H1 (cell line): ENCODE measurements around the gene PRDX2. TPM values are rescaled to one million over a fixed set of nuclear protein-coding genes. Genes with fewer than 3 reads are reported as not detected.

Source experiments
- CTCF ChIA-PET: fragments of 300-600 bp; sonication (Branson Sonifier 250); formaldehyde crosslinking; loops from one replicate; lab custom pipeline; 2021; ENCODE audit not compliant: partially characterized antibody; lab: Charles Lee
- POLR2A ChIA-PET: fragments of 300-600 bp; sonication (Branson Sonifier 250); formaldehyde crosslinking; loops from one replicate; lab custom pipeline; 2021; ENCODE audit warnings: inconsistent platforms; ENCODE audit not compliant: partially characterized antibody; lab: Charles Lee
- DNase-seq, 2 experiments: peaks; one replicate each; pipeline versions ENCODE4 v3.0.0 to v3.0.0-alpha.2; 2010 to 2022; ENCODE audit warnings: low spot score in 2 of 2, low read depth in 1 of 2, mixed read lengths in 1 of 2
- FAIRE-seq: peaks from 2 replicates; lab custom pipeline; 2011; peaks lifted over from hg19 to GRCh38; lab: Jason Lieb, UNC
- H2AFZ ChIP-seq: 2 replicates; pipeline ENCODE4 v1.8.1; 2012; ENCODE audit warnings: low read length, inconsistent platforms
- H2AK5ac ChIP-seq: 2 replicates; pipeline ENCODE4 v1.6.1; 2013; ENCODE audit warnings: low read depth, low read length
- H2BK120ac ChIP-seq: replicated peaks from 2 replicates; pipeline ENCODE3; 2013; ENCODE audit warnings: low read depth, low read length, inconsistent platforms
- H2BK12ac ChIP-seq: 2 replicates; pipeline ENCODE4 v1.6.1; 2013; ENCODE audit warnings: low read depth, low read length
- H2BK15ac ChIP-seq: 2 replicates; pipeline ENCODE4 v1.6.1; 2013; ENCODE audit warnings: low read length
- H2BK20ac ChIP-seq: 2 replicates; pipeline ENCODE4 v1.6.1; 2013; ENCODE audit warnings: low read length
- H2BK5ac ChIP-seq: 2 replicates; pipeline ENCODE4 v1.6.1; 2013; ENCODE audit warnings: low read depth, low read length
- H3K14ac ChIP-seq: 2 replicates; pipeline ENCODE4 v1.6.1; 2013; ENCODE audit warnings: inconsistent platforms; ENCODE audit not compliant: insufficient read length
- H3K18ac ChIP-seq: 2 replicates; pipeline ENCODE4 v1.6.1; 2013; ENCODE audit warnings: low read length; ENCODE audit errors: extremely low read depth
- H3K23ac ChIP-seq: 2 replicates; pipeline ENCODE4 v1.6.1; 2013; ENCODE audit warnings: inconsistent platforms; ENCODE audit not compliant: insufficient read length
- H3K23me2 ChIP-seq: 2 replicates; pipeline ENCODE4 v1.6.1; 2013; ENCODE audit warnings: low read depth, low read length
- H3K27ac ChIP-seq: 2 replicates; pipeline ENCODE4 v1.6.1; 2011; ENCODE audit warnings: low read depth, low read length, inconsistent platforms
- H3K27me3 ChIP-seq, 4 experiments: replicated peaks in 1 of 4; 1 replicate in 1 of 4; 2 replicates in 3 of 4; pipeline versions ENCODE4 v1.6.1 to v1.8.1; 2011 to 2013; ENCODE audit warnings: low read length in 3 of 4, mild to moderate bottlenecking in 3 of 4, inconsistent platforms in 2 of 4, mixed read lengths in 2 of 4, moderate library complexity in 1 of 4; ENCODE audit not compliant: control insufficient read depth in 3 of 4, insufficient read depth in 3 of 4; ENCODE audit errors: extremely low read depth in 1 of 4
- H3K36me3 ChIP-seq, 4 experiments: 2 replicates each; pipeline versions ENCODE4 v1.6.1 to v1.8.1; 2011 to 2013; ENCODE audit warnings: mild to moderate bottlenecking in 4 of 4, low read length in 3 of 4, moderate library complexity in 2 of 4, control low read depth in 1 of 4, inconsistent platforms in 1 of 4; ENCODE audit not compliant: insufficient read depth in 4 of 4, control insufficient read depth in 2 of 4
- H3K4ac ChIP-seq: replicated peaks from 2 replicates; pipeline ENCODE3; 2013; ENCODE audit warnings: low read length, low read depth, mixed read lengths, inconsistent platforms; ENCODE audit not compliant: insufficient read length
- H3K4me1 ChIP-seq, 4 experiments: replicated peaks in 1 of 4; 1 replicate in 1 of 4; 2 replicates in 3 of 4; pipeline versions ENCODE4 v1.6.1 to v1.8.1; 2011 to 2013; ENCODE audit warnings: low read length in 3 of 4, inconsistent platforms in 2 of 4, mixed read lengths in 1 of 4; ENCODE audit not compliant: insufficient read depth in 4 of 4, control insufficient read depth in 3 of 4
- H3K4me2 ChIP-seq, 2 experiments: 2 replicates each; pipeline versions ENCODE4 v1.6.1 to v1.8.1; 2011 to 2013; ENCODE audit warnings: low read depth in 2 of 2, low read length in 2 of 2, control low read depth in 1 of 2, inconsistent platforms in 1 of 2, mild to moderate bottlenecking in 1 of 2; ENCODE audit not compliant: insufficient read depth in 1 of 2
- H3K4me3 ChIP-seq, 4 experiments: fragments of 200-600, 300-600 bp in 1 of 4; sonication (generic), shearing (Covaris generic), sonication (Bioruptor Twin) in 1 of 4; 2 replicates each; pipeline versions ENCODE4 v1.5.1 to v1.8.1; 2011 to 2016; ENCODE audit warnings: low read length in 4 of 4, low read depth in 3 of 4, control low read depth in 2 of 4, inconsistent platforms in 2 of 4, mild to moderate bottlenecking in 2 of 4, mixed read lengths in 1 of 4, moderate library complexity in 1 of 4; ENCODE audit not compliant: insufficient read depth in 2 of 4; ENCODE audit errors: extremely low read depth in 1 of 4
- H3K56ac ChIP-seq: replicated peaks from 2 replicates; pipeline ENCODE3; 2013; ENCODE audit warnings: low read depth, mild to moderate bottlenecking, mixed read lengths, low read length, inconsistent platforms; ENCODE audit not compliant: insufficient read length
- H3K79me1 ChIP-seq: 2 replicates; pipeline ENCODE4 v1.6.1; 2013; ENCODE audit warnings: low read depth, low read length, control low read depth
- H3K79me2 ChIP-seq, 2 experiments: 2 replicates each; pipeline versions ENCODE4 v1.6.1 to v1.8.1; 2012 to 2013; ENCODE audit warnings: low read length in 2 of 2, mild to moderate bottlenecking in 2 of 2, inconsistent platforms in 1 of 2; ENCODE audit not compliant: insufficient read depth in 2 of 2, control insufficient read depth in 1 of 2
- H3K9ac ChIP-seq, 4 experiments: replicated peaks in 1 of 4; 1 replicate in 1 of 4; 2 replicates in 3 of 4; pipeline versions ENCODE4 v1.6.1 to v1.8.1; 2011 to 2013; ENCODE audit warnings: low read depth in 3 of 4, low read length in 3 of 4, control low read depth in 2 of 4, mild to moderate bottlenecking in 2 of 4, moderate library complexity in 2 of 4, inconsistent platforms in 1 of 4; ENCODE audit errors: extremely low read depth in 1 of 4
- H3K9me3 ChIP-seq, 2 experiments: 2 replicates each; pipeline versions ENCODE4 v1.6.1 to v1.8.1; 2012 to 2013; ENCODE audit warnings: mild to moderate bottlenecking in 2 of 2, moderate library complexity in 2 of 2, control low read depth in 1 of 2, inconsistent platforms in 1 of 2, low read depth in 1 of 2, low read length in 1 of 2, mixed read lengths in 1 of 2; ENCODE audit not compliant: insufficient read depth in 2 of 2
- H4K20me1 ChIP-seq, 2 experiments: replicated peaks in 1 of 2; 2 replicates each; pipeline versions ENCODE3 to v1.8.1; 2011 to 2013; ENCODE audit warnings: inconsistent platforms in 2 of 2, low read length in 2 of 2, mild to moderate bottlenecking in 1 of 2; ENCODE audit not compliant: insufficient read depth in 2 of 2, control insufficient read depth in 1 of 2
- H4K5ac ChIP-seq: 2 replicates; pipeline ENCODE4 v1.6.1; 2013; ENCODE audit warnings: low read length, low read depth, mixed read lengths, inconsistent platforms; ENCODE audit not compliant: insufficient read length
- H4K8ac ChIP-seq: 2 replicates; pipeline ENCODE4 v1.8.0; 2013; ENCODE audit warnings: mild to moderate bottlenecking, moderate library complexity, low read length, inconsistent platforms; ENCODE audit not compliant: insufficient read depth; ENCODE audit errors: extremely low read depth
- H4K91ac ChIP-seq: replicated peaks from 2 replicates; pipeline ENCODE3; 2013; ENCODE audit warnings: low read length, mixed read lengths, inconsistent platforms; ENCODE audit not compliant: insufficient read length
- WGBS, 2 experiments: shearing (Covaris generic) in 1 of 2; methylation state at CpG; one replicate each; pipeline versions ENCODE4 v1.1.6 to v1.1.7; 2013 to 2015; ENCODE audit warnings: low lambda C conversion rate in 2 of 2, mixed read lengths in 2 of 2, inconsistent platforms in 1 of 2, low coverage in 1 of 2, missing lambda C conversion rate in 1 of 2; ENCODE audit not compliant: insufficient replicate concordance in 2 of 2, insufficient coverage in 1 of 2, insufficient read length in 1 of 2; ENCODE audit errors: extremely low coverage in 1 of 2, missing lambda C conversion rate in 1 of 2; 5-methylcytosine and 5-hydroxymethylcytosine counted together
- polyA plus RNA-seq, 7 experiments: library from polyadenylated mRNA; depleted of rRNA in 3 of 7; stranded (reverse) in 5 of 7; unstranded in 2 of 7; fragments of >200 nt in 5 of 7; fragments of 200-250 nt in 2 of 7; gene quantifications; 1 replicate in 5 of 7; 2 replicates in 1 of 7; 4 replicates in 1 of 7; pipeline versions ENCODE4 v1.2.1 to v1.2.3, GENCODE V29; 2011 to 2013; ENCODE audit warnings: missing spikeins in 2 of 7, mixed read lengths in 2 of 7
- total RNA-seq: library from RNA; stranded (reverse); fragmentation: NEBNext Ultra II Directional; extraction: Animal tissue kit (Norgen Biotek cat#: 25700); gene quantifications from 2 replicates; pipeline ENCODE4 v1.2.1, GENCODE V29; 2021

Gene PRDX2
- total and polyA plus RNA-seq, 2 of the 8 experiments (the other 6 are each of a cell fraction or from before 2014, with no cell fraction given) = 380 to 748 TPM

DNA sequence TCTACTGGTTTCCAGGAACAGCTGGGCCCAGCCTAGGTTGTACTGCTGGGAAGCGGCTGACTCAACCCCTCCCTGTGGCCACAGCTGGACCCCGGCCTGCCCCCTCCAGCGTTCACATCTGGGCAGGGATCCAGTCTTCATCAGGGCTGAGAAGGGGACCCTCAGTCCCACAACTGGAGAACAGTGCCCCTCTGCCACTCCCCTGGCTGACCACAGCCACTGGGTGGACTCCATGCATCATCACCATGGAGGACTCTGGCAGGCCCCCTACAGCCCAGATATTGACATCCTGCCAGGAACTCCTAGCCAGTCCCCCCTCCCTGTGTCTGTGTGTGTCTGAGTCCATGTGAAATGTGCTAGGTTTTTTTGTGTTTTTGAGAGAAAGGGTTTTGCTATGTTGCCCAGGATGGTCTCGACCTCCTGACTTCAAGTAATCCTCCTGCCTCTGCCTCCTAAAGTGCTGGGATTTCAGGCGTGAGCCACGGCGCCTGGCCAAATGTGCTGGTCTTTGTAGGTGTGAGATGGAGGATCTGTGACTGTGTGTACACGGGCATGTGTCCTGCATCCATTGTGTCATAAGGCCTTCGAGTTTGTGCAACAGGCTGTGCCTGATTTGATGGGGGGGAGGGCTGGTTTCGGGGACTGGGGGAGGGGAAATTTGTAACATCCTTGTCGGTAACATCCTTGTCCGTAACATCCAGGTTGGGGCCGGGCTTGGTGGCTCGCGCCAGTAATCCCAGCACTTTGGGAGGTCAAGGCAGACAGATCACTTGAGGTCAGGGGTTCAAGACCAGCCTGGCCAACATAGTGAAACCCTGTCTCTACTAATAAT lies 22.2 kb downstream of the PRDX2 start:
- Histone ChIP-seq H3K27ac (peak overlapping the region; percentile 22; the same call in 1 of the 2 replicates), H3K4me3 (peak overlapping the region in 3 of 4 experiments; percentile 54 to 69 (median 69); a peak in 4 of 8 replicates), H3K14ac (no peak overlapping the region), H3K4me2 (peak overlapping the region; percentile 93 to 94), H3K4me1 (peaks cover 9 to 33% (median 23%) of the 10 kb centered on the region in 4 experiments), H3K36me3 (no peaks in the 10 kb centered on the region), H2BK15ac (peak overlapping the region; percentile 88; the same call in 1 of the 2 replicates), H2BK5ac (peak overlapping the region; percentile 85), H3K23ac (no peak overlapping the region), H3K56ac (peak overlapping the region; percentile 53), H4K20me1 (no peaks in the 10 kb centered on the region), H2AK5ac (peak overlapping the region; percentile 89; the same call in 1 of the 2 replicates), H3K9ac (no peak overlapping the region; a peak in 1 of 7 replicates), H2BK12ac (peak overlapping the region; percentile 76), H3K18ac (peak overlapping the region; percentile 81), H2AFZ (no peak overlapping the region), H4K8ac (peak overlapping the region; percentile 57), H2BK20ac (peak overlapping the region; percentile 55; the same call in 1 of the 2 replicates), H4K91ac (peak overlapping the region; percentile 85), H3K27me3 (no peaks in the 10 kb centered on the region), H4K5ac (peak overlapping the region; percentile 84), H3K9me3 (no peaks in the 10 kb centered on the region), H2BK120ac (no peak overlapping the region), H3K4ac (no peak overlapping the region), H3K23me2 (peaks cover 27% of the 10 kb centered on the region; the same call in 1 of the 2 replicates), H3K79me1 (no peaks in the 10 kb centered on the region), H3K79me2 (no peaks in the 10 kb centered on the region)
- DNase-seq (no peak), FAIRE-seq (no peak)
- WGBS, 2 experiments = 86% methylated on average over 12 of the region's 15 CpGs; no CpG with 5 or more reads in 1 of the 2 experiments
- ChIA-PET POLR2A (interaction anchor here (1.0 to 16.6 kb wide), 9 partner anchors 9 to 154 kb away, joined by 3 to 317 read pairs (median 7); partner anchors contain the start of genes FARSA, GET3, JUNB and PRDX2), CTCF (interaction anchor here (0.6 to 11.2 kb wide), 9 partner anchors 8 to 85 kb away, joined by 3 to 277 read pairs (median 4); partner anchors contain the start of genes JUNB and RTBDN)
